Activated CD8-positive, alpha-beta memory T cell treated with anti-CD3 and anti-CD28 coated beads, Interleukin-2, amount 50 U/mL, for 4 hours (primary cell): ENCODE measurements around the gene RBMS1.
"Not testable (repeated sequence)": the region's sequence is repeated elsewhere in the genome, so short reads cannot be mapped to it uniquely, and the experiment has no call there.

Experiments
- DNase-seq: peaks from one replicate; pipeline ENCODE4 v3.0.0-alpha.2; 2020

Gene RBMS1

GRCh38 chr2:160431441-160431840, 62.2 kb downstream of the RBMS1 start:
- no peak for DNase-seq

GRCh38 chr2:160430001-160430344, 63.6 kb downstream of the RBMS1 start:
- DNase-seq = no peak

- no peak for DNase-seq
These were observed 64.2 kb downstream of the RBMS1 start for GRCh38 chr2:160429248-160430000.

- DNase-seq = no peak
These were observed 65.2 kb downstream of the RBMS1 start for GRCh38 chr2:160428405-160428763.

- DNase-seq = peak; percentile 51
These were observed 65.8 kb downstream of the RBMS1 start for GRCh38 chr2:160427629-160428404.

- DNase-seq = no peak
These were observed 67.0 kb downstream of the RBMS1 start for GRCh38 chr2:160426604-160427003.

- no peak for DNase-seq
These were observed 68.0 kb downstream of the RBMS1 start for GRCh38 chr2:160425434-160426151.

- no peak for DNase-seq
These were observed 70.5 kb downstream of the RBMS1 start for GRCh38 chr2:160423126-160423525.

GRCh38 chr2:160421646-160422501, 71.7 kb downstream of the RBMS1 start:
- not testable (repeated sequence) for DNase-seq

- DNase-seq = no peak
These were observed 72.9 kb downstream of the RBMS1 start for GRCh38 chr2:160420711-160421110.

- no peak for DNase-seq
These were observed 73.7 kb downstream of the RBMS1 start for GRCh38 chr2:160419776-160420505.

- no peak for DNase-seq
These were observed 74.8 kb downstream of the RBMS1 start for GRCh38 chr2:160418853-160419252.

- DNase-seq = no peak
These were observed 75.2 kb downstream of the RBMS1 start for GRCh38 chr2:160418398-160418765.

GRCh38 chr2:160417745-160418397, 75.7 kb downstream of the RBMS1 start:
- no peak for DNase-seq

GRCh38 chr2:160415991-160416390, 77.6 kb downstream of the RBMS1 start:
- DNase-seq = no peak

GRCh38 chr2:160411955-160412354, 81.7 kb downstream of the RBMS1 start:
- no peak for DNase-seq

- DNase-seq = peak; percentile 23
These were observed 82.4 kb downstream of the RBMS1 start for GRCh38 chr2:160411167-160411566.

GRCh38 chr2:160409480-160409879, 84.1 kb downstream of the RBMS1 start:
- no peak for DNase-seq

- DNase-seq = no peak
These were observed 84.7 kb downstream of the RBMS1 start for GRCh38 chr2:160408959-160409291.

GRCh38 chr2:160408173-160408958, 85.2 kb downstream of the RBMS1 start:
- peak; percentile 22 for DNase-seq
